Keratinocyte (primary cell): ENCODE data around the gene TAOK2. TPM values are rescaled to one million over a fixed set of nuclear protein-coding genes. Genes with fewer than 3 reads are reported as not detected.

Experiments used
- DNase-seq: peaks from one replicate; pipeline ENCODE4 v3.0.0-alpha.2; 2011; ENCODE audit warnings: low read depth, missing footprints, low spot score
- FAIRE-seq: peaks from 2 replicates; lab custom pipeline; 2011; peaks lifted over from hg19 to GRCh38; lab: Jason Lieb, UNC
- H2AFZ ChIP-seq: 2 replicates; pipeline ENCODE4 v1.6.0; 2012; ENCODE audit warnings: low read length, control low read depth, inconsistent platforms; ENCODE audit not compliant: control insufficient read depth
- H3K27ac ChIP-seq: 2 replicates; pipeline ENCODE4 v1.5.1; 2011; ENCODE audit warnings: low read length; ENCODE audit not compliant: control insufficient read depth, insufficient read depth
- H3K27me3 ChIP-seq: 3 replicates; pipeline ENCODE4 v1.6.0; 2011; ENCODE audit warnings: low read length; ENCODE audit not compliant: control insufficient read depth, insufficient read depth; ENCODE audit errors: extremely low read depth
- H3K36me3 ChIP-seq, 2 experiments: 2 replicates in 1 of 2; 3 replicates in 1 of 2; pipeline ENCODE4 v1.5.1; 2011; ENCODE audit warnings: low read length in 2 of 2, mild to moderate bottlenecking in 1 of 2; ENCODE audit not compliant: control insufficient read depth in 2 of 2, insufficient read depth in 2 of 2; ENCODE audit errors: extremely low read depth in 1 of 2
- H3K4me1 ChIP-seq: 3 replicates; pipeline ENCODE4 v1.5.1; 2011; ENCODE audit warnings: low read length; ENCODE audit not compliant: control insufficient read depth, insufficient read depth; ENCODE audit errors: extremely low read depth
- H3K4me2 ChIP-seq: 3 replicates; pipeline ENCODE4 v1.6.0; 2011; ENCODE audit warnings: low read depth, low read length; ENCODE audit not compliant: control insufficient read depth, insufficient read depth; ENCODE audit errors: extremely low read depth
- H3K4me3 ChIP-seq, 3 experiments: fragments of 200-600 bp in 1 of 3; sonication (generic) in 1 of 3; 2 replicates in 2 of 3; 3 replicates in 1 of 3; pipeline ENCODE4 v1.5.1; 2011 to 2016; ENCODE audit warnings: low read length in 3 of 3, mild to moderate bottlenecking in 3 of 3, control low read depth in 2 of 3, inconsistent platforms in 1 of 3, low read depth in 1 of 3, mixed read lengths in 1 of 3, mixed run types in 1 of 3, moderate library complexity in 1 of 3; ENCODE audit not compliant: control insufficient read depth in 2 of 3, insufficient read depth in 2 of 3; ENCODE audit errors: extremely low read depth in 1 of 3
- H3K79me2 ChIP-seq: 2 replicates; pipeline ENCODE4 v1.6.0; 2012; ENCODE audit warnings: low read length; ENCODE audit not compliant: control insufficient read depth, insufficient read depth
- H3K9ac ChIP-seq: 3 replicates; pipeline ENCODE4 v1.6.0; 2011; ENCODE audit warnings: low read length; ENCODE audit not compliant: control insufficient read depth, insufficient read depth; ENCODE audit errors: extremely low read depth
- H3K9me1 ChIP-seq: 3 replicates; pipeline ENCODE4 v1.6.0; 2011; ENCODE audit warnings: low read length; ENCODE audit not compliant: control insufficient read depth, insufficient read depth; ENCODE audit errors: extremely low read depth
- H3K9me3 ChIP-seq: 2 replicates; pipeline ENCODE4 v1.5.1; 2012; ENCODE audit warnings: low read depth, low read length; ENCODE audit not compliant: control insufficient read depth
- H4K20me1 ChIP-seq: 3 replicates; pipeline ENCODE4 v1.6.0; 2011; ENCODE audit warnings: low read length; ENCODE audit not compliant: control insufficient read depth, insufficient read depth; ENCODE audit errors: extremely low read depth
- CTCF ChIP-seq, 3 experiments: IDR thresholded peaks in 1 of 3; conservative IDR thresholded peaks in 1 of 3; optimal IDR thresholded peaks in 1 of 3; 2 replicates in 2 of 3; 3 replicates in 1 of 3; pipeline versions ENCODE3 to v1.5.1; 2011; ENCODE audit warnings: low read length in 3 of 3, mild to moderate bottlenecking in 3 of 3, moderate library complexity in 2 of 3, control low read depth in 1 of 3, inconsistent platforms in 1 of 3; ENCODE audit not compliant: insufficient read depth in 2 of 3; ENCODE audit errors: extremely low read depth in 1 of 3
- EZH2 ChIP-seq: IDR thresholded peaks from one replicate; pipeline ENCODE4 v1.6.1; 2012; ENCODE audit warnings: inconsistent platforms, mild to moderate bottlenecking, low read length, moderate library complexity
- dilution Hi-C: fragments of 300-500 bp; cut with MboI; formaldehyde crosslinking; loops from one replicate; pipeline ENCODE4 v1.7.0; 2020; ENCODE audit warnings: low sequenced_read_pairs; ENCODE audit not compliant: extremely low pct_ligation_motif_present
- polyA plus RNA-seq, 5 experiments: library from polyadenylated mRNA; depleted of rRNA in 3 of 5; stranded (reverse) in 3 of 5; stranded (forward) in 1 of 5; unstranded in 1 of 5; fragments of >200 nt; gene quantifications; 1 replicate in 1 of 5; 2 replicates in 3 of 5; 3 replicates in 1 of 5; pipeline versions ENCODE4 v1.2.1 to v1.2.3, GENCODE V29; 2011 to 2012; ENCODE audit warnings: missing spikeins in 2 of 5, low read depth in 1 of 5, low replicate concordance in 1 of 5

TAOK2 gene
- polyA plus RNA-seq, 1 donor (not counting 4 experiments of a cell fraction or from before 2014, with no cell fraction given) = 13.8 TPM

GRCh38 chr16:30032083-30032819 is 58.6 kb downstream of the TAOK2 start:
- Histone ChIP-seq H3K27ac (no peak overlapping the region), H3K36me3 (no peaks in the 10 kb centered on the region), H3K79me2 (no peaks in the 10 kb centered on the region), H3K4me3 (no peak overlapping the region), H3K9ac (no peak overlapping the region), H2AFZ (no peak overlapping the region), H4K20me1 (no peaks in the 10 kb centered on the region), H3K4me2 (no peak overlapping the region), H3K9me1 (no peaks in the 10 kb centered on the region), H3K4me1 (no peaks in the 10 kb centered on the region), H3K27me3 (peaks cover 41% of the 10 kb centered on the region), H3K9me3 (no peaks in the 10 kb centered on the region)
- TF ChIP-seq EZH2 = no peak
- TF ChIP-seq CTCF (optimal IDR thresholded peaks at IDR 0.05 in 1 of 3, IDR thresholded peaks at IDR 0.05 in 1 of 3, conservative IDR thresholded peaks at IDR 0.05 in 1 of 3; ENCODE audit: extremely low read depth in 1 of 3, insufficient read depth in 2 of 3, low read length in 3 of 3) = peak; percentile 65 to 93 (median 74)
- dilution Hi-C loops = no loop called here
- FAIRE-seq (no peak), DNase-seq (no peak)

- Histone ChIP-seq H3K36me3 (no peaks in the 10 kb centered on the region), H2AFZ (no peak overlapping the region), H3K9me1 (no peaks in the 10 kb centered on the region), H3K9ac (no peak overlapping the region), H3K4me1 (no peaks in the 10 kb centered on the region), H3K27ac (no peak overlapping the region), H3K27me3 (peaks cover 36% of the 10 kb centered on the region), H3K4me2 (no peak overlapping the region), H3K4me3 (no peak overlapping the region), H4K20me1 (no peaks in the 10 kb centered on the region), H3K79me2 (no peaks in the 10 kb centered on the region), H3K9me3 (no peaks in the 10 kb centered on the region)
- DNase-seq (no peak), FAIRE-seq (no peak)
- dilution Hi-C loops = no loop called here
- TF ChIP-seq EZH2 = no peak
- TF ChIP-seq CTCF (optimal IDR thresholded peaks at IDR 0.05 in 1 of 3, IDR thresholded peaks at IDR 0.05 in 1 of 3, conservative IDR thresholded peaks at IDR 0.05 in 1 of 3; ENCODE audit: extremely low read depth in 1 of 3, insufficient read depth in 2 of 3, low read length in 3 of 3) = no peak
Observed at GRCh38 chr16:30033270-30033669, 59.6 kb downstream of the TAOK2 start.
